ENCODE measurements around the gene SDF2L1.
"Not testable (repeated sequence)": the region's sequence is repeated elsewhere in the genome, so short reads cannot be mapped to it uniquely, and the experiment has no call there.

SDF2L1 gene

GRCh38 chr22:21637450-21637849 lies 4.7 kb upstream of the SDF2L1 start:
- not testable (repeated sequence) for FAIRE-seq

- no peak for FAIRE-seq
Observed at GRCh38 chr22:21639359-21639758, 2.7 kb upstream of the SDF2L1 start.

- FAIRE-seq: no peak
Observed at GRCh38 chr22:21640810-21641209, 1.3 kb upstream of the SDF2L1 start.

GRCh38 chr22:21641417-21641788 lies 699 bp upstream of the SDF2L1 start:
- no peak for FAIRE-seq

- no peak for FAIRE-seq
Observed at GRCh38 chr22:21642584-21643448, 714 bp downstream of the SDF2L1 start.

- no peak for FAIRE-seq
Observed at GRCh38 chr22:21643533-21644357, 1.6 kb downstream of the SDF2L1 start.

- not testable (repeated sequence) for FAIRE-seq
Observed at GRCh38 chr22:21645513-21645912, 3.4 kb downstream of the SDF2L1 start.

- no peak for FAIRE-seq
Observed at GRCh38 chr22:21646608-21647590, 4.8 kb downstream of the SDF2L1 start.

- FAIRE-seq: no peak
Observed at GRCh38 chr22:21650280-21650679, 8.2 kb downstream of the SDF2L1 start.

- no peak for FAIRE-seq
Observed at GRCh38 chr22:21650823-21651520, 8.9 kb downstream of the SDF2L1 start.

GRCh38 chr22:21651521-21652009 lies 9.5 kb downstream of the SDF2L1 start:
- FAIRE-seq: no peak

- FAIRE-seq: no peak
Observed at GRCh38 chr22:21652010-21652546, 10.0 kb downstream of the SDF2L1 start.

- no peak for FAIRE-seq
Observed at GRCh38 chr22:21652547-21653545, 10.7 kb downstream of the SDF2L1 start.

- FAIRE-seq: no peak
Observed at GRCh38 chr22:21657020-21657359, 14.9 kb downstream of the SDF2L1 start.

- FAIRE-seq: no peak
Observed at GRCh38 chr22:21657360-21658032, 15.4 kb downstream of the SDF2L1 start.

- FAIRE-seq: no peak
Observed at GRCh38 chr22:21659864-21660525, 17.9 kb downstream of the SDF2L1 start.

GRCh38 chr22:21660904-21661303 lies 18.8 kb downstream of the SDF2L1 start:
- no peak for FAIRE-seq

- no peak for FAIRE-seq
Observed at GRCh38 chr22:21661991-21662390, 19.9 kb downstream of the SDF2L1 start.

GRCh38 chr22:21663738-21664137 lies 21.6 kb downstream of the SDF2L1 start:
- no peak for FAIRE-seq
